Caco-2 (cell line): ENCODE results near the gene SH3TC1. TPM values are rescaled to one million over a fixed set of nuclear protein-coding genes. Genes with fewer than 3 reads are reported as not detected.

Experiments used
- BruUV-seq: library from RNA; stranded (reverse); fragments of 400-500 nt; replicated peaks from 2 replicates; lab custom pipeline; 2021; lab: Mats Ljungman, UMichigan
- CTCF ChIA-PET: fragments of 300-600 bp; sonication (Branson Sonifier 250); formaldehyde crosslinking; loops from one replicate; lab custom pipeline; 2022; ENCODE audit warnings: antibody characterized with exemption; lab: Charles Lee
- POLR2A ChIA-PET: fragments of 300-600 bp; sonication (Branson Sonifier 250); formaldehyde crosslinking; loops from one replicate; lab custom pipeline; 2022; ENCODE audit warnings: antibody characterized with exemption; lab: Charles Lee
- DNase-seq, 2 experiments: peaks; one replicate each; pipeline versions ENCODE4 v3.0.0 to v3.0.0-alpha.2; 2020 to 2022
- H3K27me3 ChIP-seq: replicated peaks from 2 replicates; pipeline ENCODE4 v1.6.0; 2011; ENCODE audit warnings: low read length; ENCODE audit not compliant: control insufficient read depth, insufficient read depth
- H3K36me3 ChIP-seq: 2 replicates; pipeline ENCODE4 v1.5.1; 2011; ENCODE audit warnings: low read length; ENCODE audit not compliant: control insufficient read depth, insufficient read depth
- H3K4me1 ChIP-seq: fragments of 250-450 bp; sonication (Bioruptor Pico); 2 replicates; pipeline ENCODE4 v1.5.1; 2020; ENCODE audit warnings: mild to moderate bottlenecking
- H3K4me3 ChIP-seq: 2 replicates; pipeline ENCODE4 v1.5.1; 2011; ENCODE audit warnings: low read depth, mild to moderate bottlenecking, control low read depth, low read length
- H3K9me3 ChIP-seq: fragments of 250-450 bp; sonication (Bioruptor Pico); 2 replicates; pipeline ENCODE4 v1.5.1; 2020; ENCODE audit warnings: mild to moderate bottlenecking, moderate library complexity
- H3K27ac Mint-ChIP-seq: one replicate; pipeline ENCODE4 v1.8.0; 2022; ENCODE audit warnings: mixed read lengths; ENCODE audit not compliant: unreplicated experiment
- H3K27me3 Mint-ChIP-seq: one replicate; pipeline ENCODE4 v1.8.0; 2022; ENCODE audit warnings: mixed read lengths; ENCODE audit not compliant: insufficient read depth, unreplicated experiment
- H3K36me3 Mint-ChIP-seq: one replicate; pipeline ENCODE4 v1.8.0; 2022; ENCODE audit warnings: mild to moderate bottlenecking, mixed read lengths; ENCODE audit not compliant: insufficient read depth, unreplicated experiment
- H3K4me1 Mint-ChIP-seq: one replicate; pipeline ENCODE4 v1.8.0; 2022; ENCODE audit warnings: low read depth, mixed read lengths; ENCODE audit not compliant: unreplicated experiment
- H3K4me3 Mint-ChIP-seq: one replicate; pipeline ENCODE4 v1.8.0; 2022; ENCODE audit warnings: mild to moderate bottlenecking, moderate library complexity, mixed read lengths; ENCODE audit not compliant: unreplicated experiment
- H3K9me3 Mint-ChIP-seq: one replicate; pipeline ENCODE4 v1.8.0; 2022; ENCODE audit warnings: mixed read lengths; ENCODE audit not compliant: unreplicated experiment
- CTCF ChIP-seq, 2 experiments: fragments of 200-600 bp in 1 of 2; IDR thresholded peaks; 1 replicate in 1 of 2; 2 replicates in 1 of 2; pipeline versions ENCODE4 v1.5.1 to v1.8.0; 2011 to 2022; ENCODE audit warnings: antibody characterized with exemption in 1 of 2, control low read depth in 1 of 2, inconsistent platforms in 1 of 2, low read depth in 1 of 2, low read length in 1 of 2, mild to moderate bottlenecking in 1 of 2, moderate library complexity in 1 of 2; ENCODE audit not compliant: insufficient read depth in 1 of 2, severe bottlenecking in 1 of 2, unreplicated experiment in 1 of 2
- intact Hi-C: fragments of 100-400 bp; cut with micrococcal nuclease; formaldehyde crosslinking; loops from one replicate; pipeline ENCODE4 v1.10.0; 2022; ENCODE audit not compliant: unreplicated experiment
- total RNA-seq: library from RNA; stranded (reverse); gene quantifications from 2 replicates; pipeline ENCODE4 v1.2.3, GENCODE V29; 2022

The SH3TC1 gene
- total RNA-seq, 1 experiment from 2014 or later: 18.6 TPM

GRCh38 chr4:8205749-8206611 is 6.9 kb downstream of the SH3TC1 start:
- H3K36me3 ChIP-seq: no peaks in the 10 kb centered on the region; the same call in 1 of the 2 replicates
- no peaks in the 10 kb centered on the region for H3K9me3 Mint-ChIP-seq
- intact Hi-C loops: no loop called here
- no peak overlapping the region for H3K27ac Mint-ChIP-seq
- no peaks in the 10 kb centered on the region for H3K36me3 Mint-ChIP-seq
- ChIA-PET POLR2A (no interaction called here), CTCF (no interaction called here)
- no peak overlapping the region for H3K4me3 ChIP-seq
- H3K9me3 ChIP-seq: no peaks in the 10 kb centered on the region
- H3K4me3 Mint-ChIP-seq: no peak overlapping the region
- no peaks in the 10 kb centered on the region for H3K27me3 Mint-ChIP-seq
- no peak for DNase-seq
- BruUV-seq: no TSS peak
- no peak for TF ChIP-seq CTCF (IDR thresholded peaks at IDR 0.05; ENCODE audit: insufficient read depth in 1 of 2, low read depth in 1 of 2, low read length in 1 of 2, severe bottlenecking in 1 of 2, unreplicated experiment in 1 of 2)
- peaks cover 20% of the 10 kb centered on the region for H3K4me1 ChIP-seq
- no peaks in the 10 kb centered on the region for H3K27me3 ChIP-seq
- H3K4me1 Mint-ChIP-seq: peaks cover 4% of the 10 kb centered on the region

DNA sequence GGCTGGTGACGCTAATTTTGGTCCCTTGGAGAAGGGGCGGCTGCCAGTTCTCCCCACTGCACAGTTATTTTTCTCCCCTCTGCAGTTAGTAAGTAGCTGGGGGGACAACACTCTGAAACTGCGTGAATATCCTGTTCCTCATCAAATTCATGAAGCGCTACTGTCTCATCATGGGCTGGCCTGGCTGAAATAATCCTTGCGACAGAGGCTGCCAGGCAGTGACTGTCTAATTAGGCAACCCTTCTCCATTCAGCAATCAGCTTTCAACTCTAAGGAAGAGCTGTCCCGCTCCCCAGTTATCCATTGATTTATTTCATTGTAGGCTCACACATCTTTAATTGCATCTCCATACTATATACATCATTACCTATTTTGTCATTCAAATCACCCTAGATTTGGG is 8.2 kb downstream of the SH3TC1 start:
- Mint-ChIP-seq H3K27ac (no peak overlapping the region), H3K4me3 (no peak overlapping the region), H3K36me3 (no peaks in the 10 kb centered on the region), H3K9me3 (no peaks in the 10 kb centered on the region), H3K4me1 (no peaks in the 10 kb centered on the region), H3K27me3 (no peaks in the 10 kb centered on the region)
- ChIA-PET POLR2A (no interaction called here), CTCF (interaction anchor here (1.3 kb wide), 1 partner anchor 30 kb away, joined by 11 read pairs; no protein-coding TSS in a partner anchor)
- H3K27me3 ChIP-seq: no peaks in the 10 kb centered on the region
- no peaks in the 10 kb centered on the region; the same call in 1 of the 2 replicates for H3K36me3 ChIP-seq
- H3K4me3 ChIP-seq: no peak overlapping the region
- no peaks in the 10 kb centered on the region for H3K9me3 ChIP-seq
- H3K4me1 ChIP-seq: peaks cover 9% of the 10 kb centered on the region
- intact Hi-C loops: no loop called here
- TF ChIP-seq CTCF (IDR thresholded peaks at IDR 0.05; ENCODE audit: insufficient read depth in 1 of 2, low read depth in 1 of 2, low read length in 1 of 2, severe bottlenecking in 1 of 2, unreplicated experiment in 1 of 2): no peak
- no TSS peak for BruUV-seq
- no peak for DNase-seq

- H3K9me3 Mint-ChIP-seq: no peaks in the 10 kb centered on the region
Measured at GRCh38 chr4:8208565-8208964, 9.5 kb downstream of the SH3TC1 start.

More at GRCh38 chr4:8208565-8208964, 9.5 kb downstream of the SH3TC1 start:
- H3K4me3 Mint-ChIP-seq: no peak overlapping the region
- Histone ChIP-seq H3K4me1 (no peaks in the 10 kb centered on the region), H3K4me3 (no peak overlapping the region), H3K27me3 (no peaks in the 10 kb centered on the region), H3K9me3 (no peaks in the 10 kb centered on the region), H3K36me3 (no peaks in the 10 kb centered on the region; the same call in 1 of the 2 replicates)
- TF ChIP-seq CTCF (IDR thresholded peaks at IDR 0.05; ENCODE audit: insufficient read depth in 1 of 2, low read depth in 1 of 2, low read length in 1 of 2, severe bottlenecking in 1 of 2, unreplicated experiment in 1 of 2): no peak
- POLR2A ChIA-PET: no interaction called here
- no peak overlapping the region for H3K27ac Mint-ChIP-seq
- intact Hi-C loops: no loop called here
- CTCF ChIA-PET: interaction anchor here (1.3 kb wide), 1 partner anchor 32 kb away, joined by 11 read pairs; no protein-coding TSS in a partner anchor
- no peak for DNase-seq
- no TSS peak for BruUV-seq
- no peaks in the 10 kb centered on the region for H3K36me3 Mint-ChIP-seq
- H3K4me1 Mint-ChIP-seq: no peaks in the 10 kb centered on the region
- H3K27me3 Mint-ChIP-seq: no peaks in the 10 kb centered on the region
